Activated CD4-positive, alpha-beta T cell treated with anti-CD3 and anti-CD28 coated beads, Interleukin-2, amount 10 ng/mL, durations not matched to agents 24 days and 14 days (primary cell): ENCODE data around the gene PRKAG2. TPM values are rescaled to one million over a fixed set of nuclear protein-coding genes. Genes with fewer than 3 reads are reported as not detected.

Experiments
- DNase-seq: peaks from one replicate; pipeline ENCODE4 v3.0.0; 2022
- H3K27ac Mint-ChIP-seq: one replicate; pipeline ENCODE4 v1.8.0; 2022; ENCODE audit warnings: mild to moderate bottlenecking, mixed read lengths
- H3K27me3 Mint-ChIP-seq: one replicate; pipeline ENCODE4 v1.8.0; 2022; ENCODE audit warnings: mixed read lengths
- H3K36me3 Mint-ChIP-seq: one replicate; pipeline ENCODE4 v1.8.0; 2022; ENCODE audit warnings: low read depth, mild to moderate bottlenecking, mixed read lengths
- H3K4me1 Mint-ChIP-seq: one replicate; pipeline ENCODE4 v1.8.0; 2021; ENCODE audit warnings: mixed read lengths
- H3K4me3 Mint-ChIP-seq: one replicate; pipeline ENCODE4 v1.8.0; 2022; ENCODE audit warnings: mild to moderate bottlenecking, moderate library complexity, mixed read lengths
- H3K9me3 Mint-ChIP-seq: one replicate; pipeline ENCODE4 v1.8.0; 2021; ENCODE audit warnings: mixed read lengths
- intact Hi-C: fragments of 100-400 bp; cut with micrococcal nuclease; formaldehyde crosslinking; loops from one replicate; pipeline ENCODE4 v1.15.1; 2023
- total RNA-seq: library from RNA; stranded (reverse); gene quantifications from 2 replicates; pipeline ENCODE4 v1.2.3, GENCODE V29; 2022

Gene PRKAG2
- total RNA-seq, 1 donor from 2014 or later: 14.3 TPM

DNA sequence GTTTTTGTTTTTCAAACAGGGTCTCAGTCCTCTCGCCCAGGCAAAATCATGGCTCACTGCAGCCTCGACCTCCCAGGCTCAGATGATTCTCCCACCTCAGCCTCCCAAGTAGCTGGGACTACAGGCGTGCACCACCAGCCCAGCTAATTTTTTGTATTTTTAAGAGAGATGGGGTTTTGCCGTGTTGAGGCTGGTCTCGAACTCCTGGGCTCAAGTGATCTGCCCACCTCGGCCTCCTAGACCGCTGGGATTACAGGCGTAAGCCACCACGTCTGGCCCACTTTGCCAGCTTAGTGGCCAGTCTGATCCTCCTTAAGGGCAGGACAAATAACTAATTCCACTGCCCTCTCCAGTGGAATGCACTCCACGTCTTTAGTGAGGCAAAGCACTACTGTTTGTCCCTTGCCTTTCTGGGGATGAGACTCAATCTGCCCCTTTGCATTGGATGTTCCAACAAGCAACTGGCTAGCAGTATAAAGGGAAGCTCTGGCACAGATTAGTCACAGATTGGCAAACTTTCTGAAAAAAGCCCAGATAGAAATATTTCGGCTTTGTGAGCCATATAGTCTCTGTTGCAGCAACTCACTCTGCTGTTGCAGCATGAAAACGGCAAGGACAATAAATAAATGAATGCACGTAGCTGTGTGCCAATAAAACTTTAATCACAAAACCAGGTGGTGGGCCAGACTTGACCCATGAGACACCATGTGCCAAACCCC, 213.4 kb downstream of the PRKAG2 start:
- Mint-ChIP-seq H3K36me3 (peaks cover 2% of the 10 kb centered on the region), H3K4me3 (no peak overlapping the region), H3K9me3 (peaks cover 5% of the 10 kb centered on the region), H3K4me1 (peaks cover 3% of the 10 kb centered on the region), H3K27ac (no peak overlapping the region), H3K27me3 (peaks cover 2% of the 10 kb centered on the region)
- DNase-seq: no peak
- intact Hi-C loops: no loop called here

DNA sequence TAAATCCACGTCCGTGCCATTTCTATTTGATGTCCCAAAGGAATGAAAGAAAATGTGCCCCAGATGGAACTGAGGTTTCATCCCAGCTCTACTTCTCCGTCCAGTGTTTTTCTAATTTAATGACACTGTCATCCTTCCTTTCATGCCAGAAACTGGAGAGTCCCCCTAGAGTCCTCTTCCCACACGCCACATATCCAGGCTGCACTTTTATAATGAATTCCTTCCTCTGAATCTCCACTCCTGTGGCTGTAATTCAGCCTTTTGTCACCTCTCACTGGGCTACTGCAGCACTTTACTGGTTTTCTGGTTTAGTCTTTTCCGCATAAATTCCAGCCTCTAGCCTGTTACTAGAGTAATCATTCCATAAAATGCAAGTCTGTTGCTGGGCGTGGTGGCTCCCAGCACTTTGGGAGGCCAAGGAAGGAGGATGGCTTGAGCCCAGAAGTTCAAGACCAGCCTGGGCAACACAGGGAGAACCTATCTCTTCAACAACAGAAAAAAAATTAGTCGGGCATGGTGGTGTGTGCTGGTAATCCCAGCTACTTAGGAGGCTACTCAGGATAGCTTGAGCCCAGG, 214.6 kb downstream of the PRKAG2 start:
- H3K9me3 Mint-ChIP-seq: peaks cover 4% of the 10 kb centered on the region
- H3K27ac Mint-ChIP-seq: no peak overlapping the region
- peaks cover 3% of the 10 kb centered on the region for H3K4me1 Mint-ChIP-seq
- peaks cover 2% of the 10 kb centered on the region for H3K36me3 Mint-ChIP-seq
- H3K4me3 Mint-ChIP-seq: no peak overlapping the region
- DNase-seq: no peak
- H3K27me3 Mint-ChIP-seq: peaks cover 2% of the 10 kb centered on the region
- intact Hi-C loops: no loop called here

DNA sequence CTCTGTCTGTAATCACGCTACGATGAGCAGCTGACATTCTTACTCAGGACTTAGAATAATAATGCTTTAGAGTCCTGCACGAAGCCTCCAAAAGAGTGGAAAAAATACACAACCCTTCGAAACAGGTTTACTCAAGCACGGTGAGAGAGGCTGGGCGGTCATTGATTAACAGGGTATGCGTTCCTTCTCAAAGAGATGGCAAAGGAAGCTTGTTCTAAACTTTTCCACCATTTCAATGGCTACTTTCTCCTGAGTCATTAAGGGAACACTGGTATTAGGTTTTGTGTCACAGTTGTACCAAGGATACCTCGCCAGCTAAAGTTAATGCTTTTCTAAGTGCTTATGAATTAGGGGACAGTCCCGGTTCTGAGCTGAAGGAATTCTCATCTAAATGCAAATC, 215.3 kb downstream of the PRKAG2 start:
- Mint-ChIP-seq H3K36me3 (no peaks in the 10 kb centered on the region), H3K27ac (no peak overlapping the region), H3K4me3 (no peak overlapping the region), H3K27me3 (peaks cover 2% of the 10 kb centered on the region), H3K9me3 (no peaks in the 10 kb centered on the region), H3K4me1 (no peaks in the 10 kb centered on the region)
- intact Hi-C loops: no loop called here
- no peak for DNase-seq

DNA sequence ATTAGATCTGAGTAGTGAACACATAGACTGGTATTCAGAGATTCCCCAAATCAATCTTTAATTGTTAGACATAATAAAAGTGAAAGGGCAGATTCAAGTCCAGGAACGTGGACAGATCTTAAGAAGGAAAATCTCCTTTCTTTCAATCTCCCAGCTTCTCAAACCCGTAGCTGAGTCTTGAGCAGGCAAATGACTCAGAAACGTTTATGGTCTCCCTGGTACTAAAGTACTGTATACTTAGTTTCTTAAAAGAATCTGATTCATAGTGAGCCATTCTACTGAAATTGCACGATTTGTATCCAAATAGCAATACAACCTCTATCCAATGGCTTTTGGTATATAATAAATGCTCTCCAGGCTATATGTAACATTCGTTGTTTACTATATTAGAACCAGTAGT, 216.8 kb downstream of the PRKAG2 start:
- Mint-ChIP-seq H3K27me3 (peaks cover 2% of the 10 kb centered on the region), H3K9me3 (no peaks in the 10 kb centered on the region), H3K4me1 (no peaks in the 10 kb centered on the region), H3K4me3 (no peak overlapping the region), H3K27ac (no peak overlapping the region), H3K36me3 (no peaks in the 10 kb centered on the region)
- no peak for DNase-seq
- intact Hi-C loops: no loop called here

DNA sequence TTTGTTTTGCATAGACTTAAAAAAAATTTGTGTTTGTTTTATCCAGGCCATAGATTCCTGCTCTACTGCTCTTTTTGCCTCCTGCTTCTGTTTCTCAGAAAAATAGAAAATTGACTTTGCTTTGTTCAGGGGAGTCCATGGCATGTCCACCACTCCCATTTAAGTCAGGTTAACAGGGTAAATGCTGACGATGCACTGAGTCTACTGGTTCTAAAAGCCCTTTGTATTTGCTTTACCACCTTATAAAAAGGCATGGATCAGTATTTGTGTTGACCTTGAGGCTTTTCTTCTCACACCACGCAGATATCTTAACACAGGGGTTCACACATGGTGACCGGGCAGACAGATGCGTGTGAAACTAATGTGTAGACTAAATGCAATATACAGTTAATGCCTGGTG, 217.7 kb downstream of the PRKAG2 start:
- intact Hi-C loops: no loop called here
- no peaks in the 10 kb centered on the region for H3K36me3 Mint-ChIP-seq
- no peak overlapping the region for H3K4me3 Mint-ChIP-seq

DNA sequence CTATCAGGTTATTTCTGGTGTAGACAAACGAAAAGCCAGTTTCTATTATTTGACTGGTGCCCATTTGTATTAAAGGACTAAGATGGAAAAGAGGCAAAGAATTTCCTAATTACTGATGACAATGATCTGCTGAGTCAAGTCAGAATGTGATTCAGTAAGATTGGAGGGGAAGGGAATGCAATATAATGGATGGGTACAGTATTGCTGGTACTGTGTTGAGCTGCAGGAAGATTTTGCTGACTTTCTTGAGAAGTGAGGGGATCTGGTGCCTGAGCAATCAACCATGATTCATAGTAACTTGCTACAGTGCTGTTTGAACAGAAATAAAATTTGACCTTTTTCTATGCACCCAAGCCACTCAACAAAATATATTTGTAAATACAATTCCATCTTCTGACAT, 218.1 kb downstream of the PRKAG2 start:
- Mint-ChIP-seq H3K27me3 (peaks cover 2% of the 10 kb centered on the region), H3K4me1 (no peaks in the 10 kb centered on the region), H3K4me3 (no peak overlapping the region), H3K27ac (no peak overlapping the region), H3K36me3 (no peaks in the 10 kb centered on the region), H3K9me3 (no peaks in the 10 kb centered on the region)
- intact Hi-C loops: no loop called here
- no peak for DNase-seq

More for the DNA sequence above, 217.7 kb downstream of the PRKAG2 start:
- no peaks in the 10 kb centered on the region for H3K4me1 Mint-ChIP-seq
- H3K9me3 Mint-ChIP-seq: no peaks in the 10 kb centered on the region
- H3K27ac Mint-ChIP-seq: no peak overlapping the region
- DNase-seq: no peak
- peaks cover 2% of the 10 kb centered on the region for H3K27me3 Mint-ChIP-seq

DNA sequence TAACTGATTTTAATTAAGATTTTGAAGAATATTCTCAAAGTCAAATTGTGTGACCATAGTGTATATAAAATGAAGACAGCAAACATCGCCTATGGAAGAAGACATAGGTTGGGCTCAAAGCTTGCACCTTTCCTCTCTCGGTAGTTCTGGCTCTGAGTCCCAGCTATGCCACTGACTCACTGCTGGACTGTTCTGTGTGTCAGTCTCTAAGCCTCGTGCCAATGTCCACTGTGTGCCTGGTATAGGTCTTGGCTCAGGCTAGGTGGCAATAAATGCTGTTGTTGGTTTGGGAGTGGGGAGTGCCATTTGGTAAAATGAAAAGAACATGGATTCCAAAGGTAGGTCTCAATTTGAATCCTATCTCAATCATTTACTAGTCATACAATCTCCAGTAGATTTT, 219.7 kb downstream of the PRKAG2 start:
- H3K27me3 Mint-ChIP-seq: peaks cover 2% of the 10 kb centered on the region
- H3K4me3 Mint-ChIP-seq: no peak overlapping the region
- no peak for DNase-seq
- no peak overlapping the region for H3K27ac Mint-ChIP-seq
- intact Hi-C loops: no loop called here
- no peaks in the 10 kb centered on the region for H3K4me1 Mint-ChIP-seq
- H3K9me3 Mint-ChIP-seq: no peaks in the 10 kb centered on the region
- no peaks in the 10 kb centered on the region for H3K36me3 Mint-ChIP-seq

DNA sequence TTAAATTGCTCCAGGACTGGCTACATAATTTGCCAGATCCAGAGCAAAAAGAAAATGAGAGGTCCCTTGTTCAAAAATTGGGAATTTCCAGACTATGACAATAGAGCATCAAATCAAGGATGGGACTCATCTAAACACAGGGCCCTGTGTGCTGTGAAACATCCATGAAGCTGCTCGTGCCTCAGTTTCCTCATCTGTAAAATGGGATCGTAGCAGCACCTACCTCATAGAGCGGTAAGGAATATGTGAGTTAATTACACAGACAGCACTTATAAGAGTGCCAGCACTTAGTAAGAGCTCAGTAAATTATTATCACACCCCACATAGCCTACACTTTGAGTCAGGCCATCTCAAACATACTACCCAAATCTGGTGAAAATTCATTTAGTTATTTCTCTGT, 221.4 kb downstream of the PRKAG2 start:
- Mint-ChIP-seq H3K36me3 (no peaks in the 10 kb centered on the region), H3K9me3 (no peaks in the 10 kb centered on the region), H3K27me3 (peaks cover 2% of the 10 kb centered on the region), H3K27ac (no peak overlapping the region), H3K4me1 (no peaks in the 10 kb centered on the region), H3K4me3 (no peak overlapping the region)
- intact Hi-C loops: no loop called here
- DNase-seq: no peak

DNA sequence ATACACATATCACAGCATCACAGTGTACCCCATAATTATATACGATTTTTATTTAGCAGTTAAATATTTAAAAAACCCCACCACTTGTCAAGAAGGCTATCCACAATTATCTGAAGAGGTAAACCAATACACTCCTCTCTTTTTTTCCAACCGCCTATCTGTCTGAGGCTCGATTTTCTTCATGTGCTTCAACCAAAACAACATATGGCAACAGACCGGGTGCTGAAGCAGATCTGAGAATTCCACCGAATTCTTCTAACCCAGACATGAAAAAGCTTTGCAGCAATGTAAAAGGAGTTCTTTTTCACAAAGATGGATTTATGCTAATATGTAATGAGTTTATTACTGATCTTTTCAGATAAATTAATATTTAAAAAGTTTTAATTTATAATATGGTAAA, 224.8 kb downstream of the PRKAG2 start:
- intact Hi-C loops: no loop called here
- H3K4me3 Mint-ChIP-seq: no peak overlapping the region
- no peaks in the 10 kb centered on the region for H3K4me1 Mint-ChIP-seq
- no peaks in the 10 kb centered on the region for H3K36me3 Mint-ChIP-seq
- no peaks in the 10 kb centered on the region for H3K9me3 Mint-ChIP-seq
- no peak overlapping the region for H3K27ac Mint-ChIP-seq
- DNase-seq: no peak
- no peaks in the 10 kb centered on the region for H3K27me3 Mint-ChIP-seq

DNA sequence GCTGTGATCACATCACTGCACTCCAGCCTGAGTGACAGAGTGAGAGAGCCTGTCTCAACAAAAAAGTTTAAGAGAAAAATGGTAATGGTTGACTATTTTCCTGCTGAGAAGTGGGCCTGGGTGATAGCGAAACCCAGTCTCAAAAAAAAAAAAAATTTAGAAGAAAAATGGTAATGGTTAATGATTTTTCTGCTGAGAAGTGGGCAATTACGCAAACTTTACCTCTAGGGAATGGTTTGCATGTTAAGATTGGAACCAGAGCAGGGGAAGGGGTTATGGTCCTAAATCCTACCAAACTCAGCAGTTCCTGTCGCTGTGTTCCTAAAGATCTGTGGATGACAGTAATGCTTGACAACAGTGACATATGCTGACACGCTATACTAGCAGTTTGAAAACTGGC, 226.8 kb downstream of the PRKAG2 start:
- intact Hi-C loops: no loop called here
- no peaks in the 10 kb centered on the region for H3K36me3 Mint-ChIP-seq
- no peaks in the 10 kb centered on the region for H3K9me3 Mint-ChIP-seq
- H3K27me3 Mint-ChIP-seq: no peaks in the 10 kb centered on the region
- no peak overlapping the region for H3K4me3 Mint-ChIP-seq
- no peak overlapping the region for H3K27ac Mint-ChIP-seq
- no peak for DNase-seq
- H3K4me1 Mint-ChIP-seq: no peaks in the 10 kb centered on the region

DNA sequence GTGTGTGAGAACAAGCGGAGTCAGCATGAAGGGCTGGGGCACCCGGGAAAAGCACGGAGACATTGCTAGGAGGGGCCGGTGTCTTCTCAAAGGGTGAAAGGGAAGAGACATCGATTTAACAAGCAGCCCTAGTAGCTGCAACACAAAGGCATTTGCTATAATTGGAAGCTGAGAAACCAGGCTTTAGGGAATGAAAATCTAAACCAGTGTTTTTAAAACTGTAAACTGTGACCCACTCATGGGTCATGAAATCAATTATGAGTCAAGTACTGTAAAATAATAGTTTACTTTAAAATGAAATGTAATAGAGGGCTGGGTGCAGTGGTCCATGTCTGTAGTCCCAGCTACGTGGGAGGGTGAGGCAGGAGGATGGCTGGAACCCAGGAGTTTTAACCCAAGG, 228.5 kb downstream of the PRKAG2 start:
- Mint-ChIP-seq H3K27ac (no peak overlapping the region), H3K4me3 (no peak overlapping the region), H3K36me3 (no peaks in the 10 kb centered on the region), H3K27me3 (peaks cover 2% of the 10 kb centered on the region), H3K9me3 (no peaks in the 10 kb centered on the region), H3K4me1 (no peaks in the 10 kb centered on the region)
- intact Hi-C loops: no loop called here
- DNase-seq: no peak

DNA sequence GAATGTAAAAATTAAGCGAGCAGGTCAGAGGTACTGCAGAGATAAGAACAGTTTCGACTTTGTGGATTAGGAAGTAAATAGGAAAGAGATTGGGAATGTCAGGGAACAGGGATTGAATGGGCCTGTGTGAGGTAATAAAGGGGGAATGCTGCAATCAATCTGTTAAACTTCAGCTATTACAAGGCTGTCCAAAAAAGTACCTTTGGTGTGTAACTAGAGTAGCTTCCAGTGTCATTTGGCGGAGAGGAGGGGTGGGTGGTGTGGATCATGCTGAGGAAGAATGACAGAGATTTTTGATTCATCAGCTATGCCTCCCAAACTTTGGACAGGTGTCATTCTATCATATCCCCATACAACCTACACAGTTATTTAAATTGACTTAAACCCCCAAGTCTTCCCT, 229.0 kb downstream of the PRKAG2 start:
- no peaks in the 10 kb centered on the region for H3K36me3 Mint-ChIP-seq
- intact Hi-C loops: no loop called here
- peaks cover 2% of the 10 kb centered on the region for H3K27me3 Mint-ChIP-seq

DNA sequence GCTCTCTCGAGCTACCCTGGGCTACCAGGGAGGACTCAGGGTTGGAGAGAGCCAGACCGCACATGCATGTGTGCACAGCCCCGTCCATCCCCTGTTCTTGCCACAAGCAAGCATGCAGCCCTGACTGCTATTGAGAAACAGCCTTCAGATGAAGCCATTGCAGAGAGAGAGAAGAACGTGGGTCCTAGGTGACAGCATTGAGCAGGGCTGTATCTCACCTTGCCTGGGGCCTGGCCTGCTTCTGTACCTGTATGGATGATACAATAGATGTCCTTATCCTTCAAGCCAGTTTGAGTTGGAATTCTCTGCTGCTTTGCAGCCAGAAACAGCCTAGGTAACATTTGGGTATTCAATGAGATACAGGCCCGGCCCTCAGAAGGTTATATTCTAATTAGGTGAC, 229.9 kb downstream of the PRKAG2 start:
- H3K4me3 Mint-ChIP-seq: no peak overlapping the region
- intact Hi-C loops: no loop called here
- no peak for DNase-seq
- no peaks in the 10 kb centered on the region for H3K36me3 Mint-ChIP-seq
- H3K9me3 Mint-ChIP-seq: no peaks in the 10 kb centered on the region
- peaks cover 2% of the 10 kb centered on the region for H3K27me3 Mint-ChIP-seq
- H3K27ac Mint-ChIP-seq: no peak overlapping the region
- H3K4me1 Mint-ChIP-seq: no peaks in the 10 kb centered on the region

More for the DNA sequence above, 229.0 kb downstream of the PRKAG2 start:
- DNase-seq: no peak
- no peak overlapping the region for H3K27ac Mint-ChIP-seq
- H3K4me3 Mint-ChIP-seq: no peak overlapping the region
- H3K9me3 Mint-ChIP-seq: no peaks in the 10 kb centered on the region
- H3K4me1 Mint-ChIP-seq: no peaks in the 10 kb centered on the region

DNA sequence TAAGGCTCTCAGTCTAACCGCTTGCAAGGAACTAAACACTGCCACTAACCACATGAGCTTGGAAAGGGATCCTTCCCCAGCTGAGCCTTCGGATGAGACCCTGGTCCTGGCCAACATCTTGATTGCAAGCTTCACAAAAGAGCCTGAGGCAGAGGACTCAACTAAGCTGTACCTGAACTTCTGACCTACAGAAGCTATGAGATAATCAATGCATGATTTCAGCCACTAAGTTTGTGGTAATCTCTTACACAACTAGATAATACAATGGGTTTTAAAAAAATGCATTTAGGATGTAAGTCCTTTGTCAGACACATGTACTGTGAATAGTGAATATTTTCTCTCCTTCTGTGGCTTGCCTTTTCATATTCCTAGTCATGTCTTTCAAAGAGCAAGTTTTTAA, 231.6 kb downstream of the PRKAG2 start:
- intact Hi-C loops: no loop called here
- Mint-ChIP-seq H3K27me3 (peaks cover 2% of the 10 kb centered on the region), H3K4me1 (no peaks in the 10 kb centered on the region), H3K27ac (no peak overlapping the region), H3K36me3 (no peaks in the 10 kb centered on the region), H3K4me3 (no peak overlapping the region), H3K9me3 (no peaks in the 10 kb centered on the region)
- DNase-seq: no peak

DNA sequence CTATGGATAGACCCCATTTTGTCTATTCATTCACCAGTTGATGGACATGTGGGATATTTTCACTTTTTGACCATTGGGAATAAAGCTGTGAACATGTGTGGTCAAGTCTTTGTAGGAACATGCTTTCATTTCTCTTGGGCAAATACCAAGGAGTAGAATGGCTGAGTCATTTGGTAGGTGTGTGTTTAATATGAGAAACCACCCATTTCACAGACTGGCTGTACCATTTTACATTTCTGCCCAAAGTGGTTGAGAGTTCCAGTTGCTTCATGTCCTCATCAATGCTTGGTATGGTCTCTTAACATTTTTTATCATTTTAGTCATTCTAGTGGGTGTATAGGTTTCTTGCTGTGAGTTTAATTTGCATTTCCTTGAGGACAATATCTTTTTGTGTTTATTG, 232.4 kb downstream of the PRKAG2 start:
- Mint-ChIP-seq H3K27me3 (peaks cover 2% of the 10 kb centered on the region), H3K4me3 (no peak overlapping the region), H3K4me1 (no peaks in the 10 kb centered on the region), H3K36me3 (no peaks in the 10 kb centered on the region), H3K9me3 (no peaks in the 10 kb centered on the region), H3K27ac (no peak overlapping the region)
- no peak for DNase-seq
- intact Hi-C loops: no loop called here
